Amniotic stem cell (primary cell): ENCODE measurements around the gene BRSK2.

Source experiments
- DNase-seq: peaks from one replicate; lab custom pipeline; 2025; lab: John Stamatoyannopoulos, UW

Gene BRSK2

DNA sequence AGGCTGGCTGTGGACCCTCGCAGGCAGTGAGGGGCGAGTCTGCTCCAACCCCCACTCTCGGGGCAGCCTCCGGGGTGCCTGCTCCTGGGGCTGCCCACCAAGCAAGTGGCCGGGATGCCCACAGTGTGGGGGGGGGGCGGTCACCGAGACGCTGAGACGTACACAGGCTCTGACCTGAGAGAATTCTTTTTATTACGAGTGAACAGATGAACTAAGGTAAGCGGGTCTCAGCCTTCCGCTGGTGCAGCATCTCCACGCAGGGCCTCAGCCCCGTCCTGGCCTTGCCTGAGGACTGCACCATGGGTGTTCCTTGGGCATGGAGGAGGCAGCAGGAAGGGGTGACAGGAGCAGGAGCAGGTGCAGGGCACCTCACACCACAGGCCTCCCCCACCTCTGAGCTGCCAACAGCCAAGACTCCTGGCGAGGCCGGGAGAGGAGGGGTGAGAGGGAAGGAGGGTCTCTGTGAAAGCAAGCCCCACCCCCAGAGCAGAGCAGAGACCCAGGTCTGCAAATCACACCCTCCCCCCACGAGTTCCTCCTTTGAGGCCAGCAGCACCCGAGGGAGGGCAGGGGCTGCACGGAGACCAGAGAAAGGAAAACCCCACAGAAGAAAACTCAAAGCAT is 79.7 kb downstream of the BRSK2 start:
- DNase-seq = no peak

DNA sequence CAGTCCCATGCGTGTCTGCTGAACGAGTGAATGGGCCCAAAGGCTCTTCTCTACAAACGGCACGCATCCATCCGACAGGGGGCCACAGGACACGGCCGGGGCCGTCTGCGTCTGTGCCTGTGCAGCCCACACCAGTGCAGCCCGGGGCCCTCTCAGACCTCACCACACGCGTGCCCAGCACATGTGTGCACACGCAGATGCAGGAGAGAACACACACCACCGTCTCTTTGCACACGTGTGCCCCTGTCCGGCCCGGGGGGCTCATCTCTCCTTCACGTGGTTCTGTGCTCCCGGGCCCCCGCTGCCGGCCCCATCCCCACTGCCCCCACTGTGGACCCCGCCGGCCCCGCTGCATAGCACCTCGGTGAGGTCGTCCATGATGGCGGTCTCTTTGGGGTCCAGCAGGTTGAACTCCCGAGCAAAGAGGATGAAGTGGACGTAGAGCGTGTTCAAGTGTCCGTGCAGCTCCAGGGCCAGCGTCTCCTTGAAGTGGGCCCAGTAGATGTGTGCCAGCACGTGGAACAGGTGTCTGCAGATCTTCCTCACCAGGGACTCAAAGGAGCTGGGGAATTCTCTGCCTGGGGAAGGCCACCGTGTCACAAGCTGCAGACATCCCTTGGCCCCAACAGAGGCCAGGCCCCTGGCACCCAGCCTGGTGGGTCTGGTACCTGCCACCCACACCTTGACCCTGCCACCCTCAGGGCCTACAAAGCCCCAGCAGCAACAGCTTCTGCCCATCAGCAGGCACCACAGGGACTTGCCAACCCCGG is 80.4 kb downstream of the BRSK2 start:
- DNase-seq = no peak

DNA sequence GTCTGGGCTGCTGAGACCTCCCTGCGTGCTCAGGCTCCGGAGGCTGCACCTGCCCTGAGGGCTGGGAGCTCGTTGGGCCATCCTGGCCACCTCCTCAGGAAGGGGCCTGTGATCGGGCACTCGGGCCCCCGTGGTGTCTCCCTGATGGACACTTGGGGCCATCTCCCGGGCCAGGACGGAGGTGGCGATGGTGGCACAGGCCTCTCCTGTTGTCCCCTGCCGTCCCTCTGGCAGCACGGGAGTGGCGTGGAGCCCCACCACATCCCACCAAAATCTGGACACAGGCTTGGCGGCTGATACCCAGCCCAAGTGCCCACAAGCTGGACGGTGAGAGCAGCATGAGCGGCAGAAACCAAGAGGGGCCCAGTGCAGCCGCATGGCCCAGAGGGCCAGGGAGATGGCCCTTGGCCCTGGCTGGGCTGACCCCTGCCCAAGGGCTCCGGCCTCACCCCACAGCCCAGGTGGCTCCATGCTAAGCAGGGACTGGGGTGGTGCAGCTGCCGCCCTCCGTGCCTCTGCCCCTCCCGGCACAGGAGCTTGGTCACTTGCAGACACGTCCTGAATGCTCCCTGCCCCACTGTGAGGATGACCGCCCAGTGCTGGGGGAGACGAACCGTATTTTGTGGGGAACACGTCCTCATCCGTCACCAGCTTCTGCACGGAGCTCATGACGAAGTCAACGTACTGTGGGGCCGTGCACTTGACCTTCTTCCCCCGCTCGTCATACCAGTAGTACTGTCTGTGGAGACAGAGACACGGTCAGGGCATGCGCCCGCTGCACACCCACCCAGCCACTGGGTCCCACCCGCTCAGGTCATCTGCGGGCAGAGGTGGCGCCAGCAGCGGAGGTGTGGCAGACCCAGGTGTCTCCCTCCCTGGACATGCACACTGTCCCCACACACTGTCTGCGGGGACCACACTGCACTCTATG is 81.2 kb downstream of the BRSK2 start:
- DNase-seq = no peak

DNA sequence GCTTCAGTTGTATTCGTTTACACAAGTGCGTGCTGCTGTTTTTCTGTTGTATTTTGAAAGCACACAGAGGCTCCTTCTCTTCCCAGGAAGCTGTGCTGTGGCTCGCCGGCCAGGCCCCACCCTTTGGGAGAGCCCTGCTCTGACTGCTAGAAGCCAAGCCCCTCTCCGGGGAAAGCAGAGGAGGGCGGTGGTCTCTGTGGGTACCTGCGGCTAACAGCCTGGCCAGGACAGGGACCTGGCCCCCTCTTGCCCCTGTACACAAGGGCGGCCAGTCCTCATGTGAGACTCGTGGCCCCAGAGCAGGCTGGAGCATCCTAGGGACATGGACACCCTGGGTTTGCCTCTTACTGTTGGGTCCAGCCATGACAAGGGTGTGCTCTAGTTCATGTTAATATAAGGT is 82.0 kb downstream of the BRSK2 start:
- DNase-seq = no peak

DNA sequence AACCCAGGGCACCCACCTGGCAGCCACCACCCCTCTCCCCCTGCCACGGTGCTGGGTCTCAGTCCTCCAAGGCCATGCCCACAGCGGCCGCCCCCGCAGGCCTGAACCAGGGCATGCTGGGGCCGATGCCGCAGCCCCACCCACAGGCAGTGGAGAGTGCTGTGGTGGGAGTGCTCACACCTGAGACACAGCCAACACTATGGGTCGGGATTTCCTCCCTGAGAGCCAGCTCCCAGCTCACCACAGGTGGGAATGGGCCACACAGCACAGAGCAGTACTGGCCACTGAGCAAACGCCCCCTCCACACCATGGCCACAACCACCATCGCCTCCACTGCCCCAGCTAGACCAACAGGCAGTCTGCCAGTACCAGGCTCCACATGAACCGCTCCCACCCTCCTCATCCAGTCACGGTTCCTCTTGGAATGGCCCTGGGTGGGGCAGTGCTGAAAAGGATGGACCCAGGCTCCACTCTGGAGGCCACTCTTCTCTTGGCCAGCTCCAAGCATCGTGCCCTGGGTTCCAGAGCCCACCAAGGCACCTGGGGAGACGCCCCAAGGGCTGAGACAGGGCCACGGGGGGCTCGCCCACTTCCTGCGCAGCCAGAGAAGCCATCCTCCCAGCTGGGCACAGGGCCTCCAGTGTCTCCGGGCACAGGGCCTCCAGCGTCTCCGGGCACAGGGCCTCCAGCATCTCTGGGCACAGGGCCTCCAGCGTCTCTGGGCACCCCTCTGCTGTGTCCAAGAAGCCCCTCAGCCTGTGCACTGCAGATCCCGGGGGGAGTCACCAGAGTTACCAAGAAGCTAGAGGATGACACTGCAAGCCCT is 82.7 kb downstream of the BRSK2 start:
- DNase-seq = no peak

DNA sequence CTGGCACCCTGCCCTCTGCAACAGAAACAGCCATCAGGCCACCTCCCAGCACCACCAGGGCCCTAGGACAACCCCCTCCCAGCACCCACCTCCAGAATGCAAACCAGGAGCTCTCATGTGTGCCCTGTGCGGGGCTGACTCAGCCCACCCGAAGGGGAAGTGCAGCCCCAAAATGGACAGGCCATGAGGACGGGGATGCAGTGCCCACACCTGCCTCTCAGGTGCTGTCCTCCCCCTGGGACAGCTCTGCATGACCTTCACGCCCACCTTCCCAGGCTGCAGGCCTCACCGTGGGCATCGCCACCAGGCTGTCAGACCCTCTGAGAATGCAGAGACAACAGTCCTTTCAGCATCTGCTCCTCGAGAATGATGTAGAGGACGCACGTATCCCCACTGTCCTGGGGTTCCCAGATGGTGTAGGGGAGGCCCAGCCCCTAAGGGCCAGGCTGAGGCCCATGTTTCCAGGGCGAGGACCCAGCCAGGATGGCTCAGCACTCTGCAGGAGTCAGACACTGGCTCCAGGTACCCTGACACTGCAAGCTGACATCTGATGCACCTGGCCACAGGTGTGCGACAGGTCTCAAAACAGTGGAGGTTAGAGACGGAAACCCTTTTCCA is 83.4 kb downstream of the BRSK2 start:
- no peak for DNase-seq

DNA sequence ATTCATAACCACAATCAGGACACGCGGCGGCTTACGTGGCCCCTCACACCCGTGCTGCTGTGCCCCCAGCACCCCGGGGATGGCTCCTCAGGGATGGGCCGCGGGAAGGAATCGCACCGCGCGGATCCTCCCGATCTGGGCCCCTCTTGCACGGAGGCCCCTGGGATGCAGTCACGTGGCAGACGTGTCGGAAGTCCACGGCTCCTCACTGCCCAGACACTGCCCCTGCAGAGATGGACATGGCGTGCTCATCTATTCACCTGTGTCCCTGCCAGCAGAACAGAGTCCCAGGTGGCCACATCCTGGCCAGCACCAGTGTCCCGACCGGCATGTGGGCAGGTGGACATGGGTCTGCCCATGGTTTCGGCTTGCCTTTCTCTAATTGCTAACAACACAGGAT is 84.1 kb downstream of the BRSK2 start:
- no peak for DNase-seq

DNA sequence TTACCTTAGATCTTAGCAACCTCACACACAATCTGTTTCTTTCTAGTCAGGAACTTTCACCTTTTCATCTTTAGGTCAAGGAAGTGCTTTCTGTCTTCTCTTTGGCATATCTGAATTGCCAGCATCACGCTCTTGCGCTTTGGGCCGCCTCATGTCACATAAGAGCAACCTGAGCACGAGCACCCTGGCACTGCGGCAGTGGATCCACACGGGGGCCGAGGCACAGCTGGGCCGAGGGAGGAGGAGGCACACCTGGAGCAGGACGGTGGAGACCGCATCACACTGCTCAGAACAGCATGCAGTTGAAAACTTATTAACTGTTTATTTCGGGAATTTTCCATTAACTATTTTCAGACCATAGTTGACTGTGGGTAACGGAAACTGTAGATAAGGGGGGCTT is 86.1 kb downstream of the BRSK2 start:
- no peak for DNase-seq

DNA sequence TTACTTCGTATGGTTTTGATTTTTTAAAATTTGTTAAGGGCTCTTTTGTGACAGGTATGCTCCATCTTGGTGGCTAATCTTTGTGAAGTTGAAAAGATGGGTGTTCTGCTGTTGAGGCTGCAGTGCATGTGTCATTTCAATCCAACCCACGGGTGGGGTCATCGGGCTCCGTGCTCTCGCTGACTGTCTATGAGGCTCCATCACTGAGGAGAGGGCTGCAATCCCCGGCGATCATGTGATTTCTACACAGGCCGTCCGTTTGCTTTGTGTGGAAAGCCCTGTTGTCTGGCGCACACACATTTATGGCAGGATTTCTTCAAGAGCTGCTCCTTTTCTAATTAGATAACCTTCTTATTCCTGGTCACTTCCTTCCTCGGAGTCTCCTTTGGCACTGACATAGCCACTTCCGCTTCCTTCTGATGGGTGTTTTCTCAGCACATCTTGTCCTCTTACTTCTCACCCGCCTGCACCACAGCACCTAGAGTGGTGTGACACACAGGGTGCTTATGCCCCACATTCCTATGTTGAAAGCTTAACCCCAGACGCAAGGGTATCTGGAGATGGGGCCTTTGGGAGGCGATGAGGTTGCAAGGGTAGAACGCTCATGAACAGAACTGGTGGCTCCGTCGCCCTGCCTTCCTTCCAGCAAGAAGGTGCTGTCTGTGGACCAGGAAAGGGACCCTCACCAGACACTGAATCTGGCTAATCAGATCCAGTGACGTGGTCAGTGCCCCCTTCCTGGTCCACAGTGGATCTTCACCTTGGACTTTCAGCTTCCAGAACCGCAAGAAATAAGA is 87.4 kb downstream of the BRSK2 start:
- no peak for DNase-seq

DNA sequence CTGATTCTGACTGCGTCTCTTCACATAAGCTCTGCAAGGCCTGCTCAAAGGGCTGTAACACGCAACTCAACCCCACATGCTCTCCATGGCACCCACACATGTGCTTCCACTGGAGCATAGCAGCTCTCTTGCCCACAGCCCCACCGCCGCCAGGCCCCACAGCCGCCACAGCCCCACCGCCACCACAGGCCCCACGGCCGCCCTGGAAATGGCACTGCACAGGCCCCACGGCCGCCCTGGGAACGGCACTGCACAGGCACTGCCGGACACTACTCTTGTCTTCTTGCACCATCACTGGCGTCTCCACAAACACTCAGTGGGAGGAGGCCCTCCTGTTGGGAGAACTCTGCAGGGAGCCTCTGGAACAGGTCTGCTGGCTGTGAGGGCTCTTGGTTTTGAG is 88.3 kb downstream of the BRSK2 start:
- no peak for DNase-seq

DNA sequence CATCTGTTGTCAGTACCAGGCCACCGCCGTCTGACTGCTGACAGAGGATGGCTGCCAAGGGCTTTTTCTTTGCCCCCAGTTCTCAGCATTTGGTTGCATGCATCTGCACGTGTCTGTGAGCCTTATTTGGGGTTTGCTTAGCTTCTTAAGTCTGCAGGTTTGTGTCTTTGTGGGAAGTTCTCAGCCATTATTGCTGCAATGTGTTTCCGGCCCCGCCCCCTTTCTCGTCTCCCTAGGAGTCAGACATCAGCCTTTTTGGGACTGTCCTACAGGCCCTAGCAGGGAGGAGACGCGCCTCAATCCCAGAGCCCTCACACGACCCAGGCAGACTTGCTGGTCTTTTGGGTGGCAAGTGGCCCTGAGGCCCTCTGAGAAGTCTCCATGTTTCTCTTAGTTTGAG is 88.8 kb downstream of the BRSK2 start:
- no peak for DNase-seq

DNA sequence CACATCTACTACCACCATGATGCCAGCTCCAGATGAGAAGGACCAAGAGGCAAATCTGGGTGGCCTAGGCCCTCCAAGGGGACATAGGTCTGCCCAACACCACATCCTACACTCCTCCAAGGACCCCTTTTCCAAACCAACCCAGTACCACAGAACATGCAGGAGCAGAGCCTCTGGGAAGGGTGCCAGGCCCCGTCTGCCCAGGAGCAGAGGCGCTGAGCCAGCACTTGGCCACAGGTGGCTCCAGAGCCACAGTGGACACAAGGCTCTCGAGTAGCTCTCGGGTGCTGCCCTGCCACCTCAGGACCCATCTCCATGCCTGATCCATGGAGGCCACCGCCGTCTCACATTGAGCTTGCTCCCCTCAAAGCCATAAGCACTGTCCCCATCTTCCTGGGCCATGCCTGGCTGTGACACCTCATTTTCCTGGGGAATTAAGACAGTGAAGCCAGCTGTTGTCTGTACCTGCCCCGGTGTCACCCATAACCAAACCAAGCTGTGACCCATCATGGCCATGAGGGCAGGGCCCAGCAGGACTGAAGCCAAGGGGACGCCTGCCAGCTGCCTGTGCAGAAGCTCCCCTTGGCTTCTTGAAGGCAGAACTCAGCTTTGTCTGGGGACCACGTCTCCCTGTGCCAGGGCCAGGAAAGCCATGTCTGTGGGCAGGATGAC is 89.4 kb downstream of the BRSK2 start:
- no peak for DNase-seq

DNA sequence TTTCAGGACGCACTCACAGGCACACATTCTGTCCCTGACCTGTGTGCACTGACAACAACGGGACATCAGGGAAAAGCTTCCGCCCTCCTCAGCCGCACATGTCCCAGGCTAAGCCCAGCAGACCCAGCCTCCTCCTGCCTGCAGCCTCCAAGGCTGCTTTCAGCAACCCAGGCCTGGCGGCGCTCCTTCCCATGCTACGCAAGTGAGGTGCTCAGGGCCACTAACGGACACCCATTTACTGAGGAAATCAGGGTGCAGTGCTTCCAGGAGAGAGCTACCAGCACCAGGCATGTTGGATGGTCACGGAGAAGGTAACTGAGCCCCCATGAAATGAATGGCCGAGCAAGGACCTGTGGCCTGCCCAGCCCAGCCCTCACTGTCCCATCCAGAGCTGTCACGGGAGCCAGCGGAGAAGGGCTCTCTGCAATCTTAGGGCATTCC is 90.0 kb downstream of the BRSK2 start:
- no peak for DNase-seq

DNA sequence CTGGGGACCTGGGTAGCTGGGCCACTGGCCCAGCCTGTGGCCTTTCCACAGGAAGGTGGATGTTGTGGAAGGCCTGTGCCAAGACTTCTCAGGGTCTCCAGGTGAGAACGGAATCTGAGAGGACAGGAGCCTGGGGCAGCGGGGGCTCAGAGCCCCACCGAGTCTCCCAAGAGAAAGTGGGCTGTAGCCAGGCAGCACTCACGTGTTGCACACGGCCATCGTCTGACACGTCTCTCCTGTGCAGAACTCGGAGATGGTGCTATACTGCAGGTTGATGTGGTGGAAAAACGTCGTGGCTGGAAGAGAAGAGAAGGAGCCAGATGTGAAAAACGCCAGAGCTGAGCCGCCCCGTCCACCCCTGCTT is 90.4 kb downstream of the BRSK2 start:
- DNase-seq = no peak

DNA sequence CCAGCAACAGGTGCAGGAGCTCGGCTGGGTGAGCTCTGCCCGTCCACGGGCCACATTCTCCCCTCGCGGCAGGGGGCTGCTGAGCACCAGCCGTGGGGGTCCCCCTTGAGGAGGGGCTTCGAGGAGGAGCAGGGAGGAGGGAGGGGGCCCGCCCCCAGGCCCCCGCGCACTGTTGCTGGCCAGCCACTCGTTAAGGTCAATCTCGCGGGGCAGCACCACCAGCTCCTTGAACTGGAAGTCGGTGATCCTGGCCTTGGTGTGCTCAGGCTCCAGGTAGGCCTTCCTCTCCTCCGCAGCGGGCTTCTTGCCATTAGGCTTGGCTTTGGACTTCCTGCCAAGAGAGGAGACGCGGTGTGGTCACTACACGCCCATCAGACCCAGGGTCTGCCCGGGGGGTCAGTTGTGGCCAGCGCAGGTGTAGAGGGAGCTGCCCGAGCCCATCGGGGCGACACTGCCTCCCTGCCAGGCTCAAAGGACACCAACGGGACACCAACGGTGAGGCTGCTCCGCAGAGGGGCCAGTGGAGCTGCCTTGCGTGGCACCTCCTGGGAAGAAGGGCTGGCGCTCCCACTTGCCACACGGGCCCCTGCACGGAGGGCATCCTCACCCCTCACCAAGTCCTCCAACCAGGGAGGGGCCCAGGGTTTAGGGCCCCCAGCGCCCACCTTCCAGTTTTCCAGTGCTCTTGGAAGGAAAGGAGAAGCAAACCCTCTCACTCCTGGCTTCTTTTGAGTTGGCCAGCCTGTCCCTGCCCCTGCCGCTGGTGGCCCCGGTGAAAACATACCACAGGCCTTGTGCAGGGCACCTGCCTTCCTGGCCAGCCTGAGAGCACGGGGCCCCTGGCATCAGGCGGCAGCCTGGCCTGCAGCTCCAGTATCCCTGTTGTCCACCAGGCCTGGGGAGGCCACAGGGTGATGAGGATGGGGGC is 91.1 kb downstream of the BRSK2 start:
- DNase-seq = no peak

DNA sequence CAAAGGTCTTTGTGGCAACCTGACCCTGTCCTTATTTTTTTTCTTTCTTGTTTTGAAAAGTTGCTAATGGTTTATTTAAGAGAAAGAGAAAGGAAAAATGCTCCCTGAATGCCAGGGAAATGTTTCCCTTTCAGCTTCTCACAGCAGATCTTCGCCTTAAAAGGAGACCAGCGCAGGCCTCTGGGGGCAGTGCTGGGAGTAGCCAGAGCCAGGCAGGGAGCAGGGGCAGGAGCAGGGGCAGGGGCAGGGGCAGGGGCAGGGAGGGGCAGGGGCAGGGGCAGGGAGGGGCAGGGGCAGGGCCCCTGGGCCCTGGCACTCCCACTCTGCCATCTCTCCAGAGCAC is 91.7 kb downstream of the BRSK2 start:
- no peak for DNase-seq

DNA sequence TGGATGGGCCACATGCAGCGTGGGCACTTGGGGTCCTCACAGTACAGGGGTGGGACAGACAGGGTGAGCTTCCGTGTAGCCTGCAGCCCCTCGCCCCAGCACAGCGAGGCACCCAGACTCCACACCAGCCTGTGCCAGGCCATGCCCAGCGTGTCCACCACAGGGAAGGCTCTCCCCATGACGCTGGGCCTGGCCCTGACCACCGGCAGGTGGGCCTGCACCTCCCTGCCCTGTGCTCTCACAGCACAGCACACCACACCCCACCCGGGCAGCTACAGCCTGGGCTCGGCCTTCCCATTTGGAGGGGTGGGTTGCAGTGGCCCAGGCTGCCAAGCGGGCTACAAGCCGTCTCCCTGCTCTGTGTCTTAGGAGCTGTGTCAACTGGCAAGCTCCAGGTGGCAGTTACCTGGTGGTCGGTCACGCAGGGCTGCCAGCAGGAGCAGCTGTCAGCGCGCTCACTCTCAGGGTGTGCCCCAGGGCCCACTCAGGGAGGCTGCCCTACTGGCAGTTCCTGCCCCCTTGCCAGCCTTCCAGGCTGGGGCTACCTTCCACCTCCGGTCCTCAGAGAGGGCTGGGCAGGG is 92.2 kb downstream of the BRSK2 start:
- DNase-seq = no peak

DNA sequence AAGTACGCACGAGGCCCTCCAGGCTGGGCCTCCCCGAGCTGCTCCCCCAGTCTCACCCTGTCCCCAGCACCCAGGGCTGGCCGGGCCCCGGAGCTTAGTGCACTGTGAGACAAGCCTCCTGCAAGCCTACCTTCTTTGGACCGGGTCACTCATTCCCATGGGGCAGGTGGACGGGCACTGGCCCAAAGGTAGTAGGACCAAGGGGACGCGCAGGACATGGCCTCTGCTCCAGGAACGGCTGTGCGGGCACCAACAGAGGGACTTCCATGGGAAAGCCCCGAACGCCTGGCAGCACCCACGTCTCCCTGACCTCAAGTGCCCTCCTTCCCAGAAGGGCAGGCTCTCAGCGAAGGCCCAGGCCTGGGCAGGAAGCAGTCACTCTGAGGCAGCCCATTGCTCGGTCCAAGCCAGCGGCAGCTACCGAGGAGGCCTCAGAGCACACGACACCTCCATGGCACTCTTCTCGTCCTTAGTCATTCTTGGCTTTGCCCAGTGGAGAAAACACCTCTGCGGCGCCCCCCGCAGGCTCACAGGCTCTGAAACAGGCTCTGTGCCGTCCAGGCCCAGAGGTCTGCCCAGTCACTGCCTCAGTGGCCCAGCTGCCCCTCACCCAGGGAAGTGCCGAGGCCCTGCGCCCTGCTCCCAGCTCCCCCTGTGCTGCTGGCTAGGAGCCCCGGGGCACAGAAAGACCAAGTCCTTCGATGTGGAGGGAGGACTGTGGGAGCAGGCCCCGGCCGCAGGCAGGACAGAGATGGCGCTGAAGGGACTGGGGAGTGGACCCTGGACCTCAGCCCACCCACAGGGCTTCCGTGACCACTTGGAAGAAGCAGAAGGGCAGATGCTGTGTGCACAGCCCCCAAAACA is 93.1 kb downstream of the BRSK2 start:
- no peak for DNase-seq
